Thoracic aorta (tissue), 2 donors: Measurements from ENCODE around the gene TRPM3. TPM values are rescaled to one million over a fixed set of nuclear protein-coding genes. Genes with fewer than 3 reads are reported as not detected.

ENCODE experiments used
- ATAC-seq: fragments of 150-250 bp; one replicate; pipeline ENCODE4 v1.8.0; 2017; ENCODE audit warnings: low read depth; ENCODE audit not compliant: insufficient number of reproducible peaks, low FRiP score
- DNase-seq: peaks from one replicate; pipeline ENCODE4 v3.0.0-alpha.2; 2020; ENCODE audit warnings: low spot score
- H3K27ac ChIP-seq, 2 donors: fragments of 200-600 bp; sonication (generic); 1 replicate in 1 of 2; 2 replicates in 1 of 2; pipeline ENCODE4 v1.5.1; 2016; ENCODE audit warnings: mild to moderate bottlenecking in 2 of 2, moderate library complexity in 2 of 2
- H3K27me3 ChIP-seq: fragments of 200-600 bp; sonication (generic); replicated peaks from 2 replicates; pipeline ENCODE4 v1.6.0; 2016; ENCODE audit warnings: mild to moderate bottlenecking; ENCODE audit not compliant: insufficient read depth
- H3K36me3 ChIP-seq: fragments of 200-600 bp; sonication (generic); one replicate; pipeline ENCODE4 v1.5.1; 2016
- H3K4me1 ChIP-seq, 2 donors: fragments of 200-600 bp; sonication (generic); 1 replicate in 1 of 2; 2 replicates in 1 of 2; pipeline versions ENCODE4 v1.5.1 to v1.6.0; 2016; ENCODE audit warnings: low read depth in 2 of 2, mild to moderate bottlenecking in 1 of 2; ENCODE audit not compliant: control insufficient read depth in 1 of 2
- H3K4me3 ChIP-seq: fragments of 200-600 bp; sonication (generic); 2 replicates; pipeline ENCODE4 v1.5.1; 2016; ENCODE audit warnings: mild to moderate bottlenecking
- H3K9me3 ChIP-seq: fragments of 200-600 bp; sonication (generic); 2 replicates; pipeline ENCODE4 v1.5.1; 2016
- CTCF ChIP-seq: fragments of 200-600 bp; sonication (generic); IDR thresholded peaks from one replicate; pipeline ENCODE4 v1.5.1; 2019; ENCODE audit warnings: antibody characterized with exemption
- total RNA-seq, 2 donors: library from RNA; depleted of rRNA; stranded (reverse); fragments of >200 nt; gene quantifications; one replicate each; pipeline versions ENCODE4 v1.1.0 to v1.2.3, GENCODE V29; 2016

Gene TRPM3
- total RNA-seq, 2 donors from 2014 or later: 2.1 to 5.0 TPM

DNA sequence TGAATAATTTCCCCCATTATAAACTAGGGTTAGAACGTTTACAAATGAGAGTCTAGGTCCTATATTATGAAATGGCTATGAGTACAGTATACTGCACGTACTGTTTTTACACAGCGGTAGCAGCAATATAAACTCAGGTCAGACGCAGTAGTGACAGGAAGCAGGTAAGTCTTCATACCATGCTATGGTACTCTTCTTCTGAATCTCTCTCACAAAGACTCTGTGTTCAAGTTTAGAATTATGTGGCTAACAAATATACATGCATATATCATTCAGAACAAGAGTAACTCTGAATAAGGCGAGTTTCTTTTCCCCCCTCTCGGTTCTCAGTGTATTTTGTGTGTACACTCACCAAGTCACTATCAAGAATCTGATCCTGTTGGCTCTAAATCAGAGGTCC, 592.0 kb downstream of the TRPM3 start:
- TF ChIP-seq CTCF: no peak
- Histone ChIP-seq H3K4me1 (peaks cover 7 to 16% of the 10 kb centered on the region in 2 donors), H3K27ac (no peak overlapping the region), H3K4me3 (no peak overlapping the region), H3K9me3 (no peaks in the 10 kb centered on the region), H3K27me3 (no peaks in the 10 kb centered on the region), H3K36me3 (no peaks in the 10 kb centered on the region)
- DNase-seq (no peak), ATAC-seq (no peak)

- Histone ChIP-seq H3K27ac (no peak overlapping the region), H3K4me3 (no peak overlapping the region), H3K4me1 (peaks cover 0 to 5% of the 10 kb centered on the region in 2 donors), H3K9me3 (no peaks in the 10 kb centered on the region), H3K27me3 (no peaks in the 10 kb centered on the region), H3K36me3 (no peaks in the 10 kb centered on the region)
- ATAC-seq: no peak
- DNase-seq: no peak
- TF ChIP-seq CTCF: no peak
Measured at GRCh38 chr9:70526902-70527301, 594.5 kb downstream of the TRPM3 start.

- ATAC-seq: no peak
Measured at GRCh38 chr9:70525519-70525918, 595.9 kb downstream of the TRPM3 start.

GRCh38 chr9:70519912-70520724, 601.3 kb downstream of the TRPM3 start:
- TF ChIP-seq CTCF: no peak
- Histone ChIP-seq H3K4me1 (no peaks in the 10 kb centered on the region), H3K36me3 (no peaks in the 10 kb centered on the region), H3K27ac (no peak overlapping the region), H3K9me3 (no peaks in the 10 kb centered on the region), H3K27me3 (no peaks in the 10 kb centered on the region), H3K4me3 (no peak overlapping the region)
- DNase-seq (no peak), ATAC-seq (no peak)

More at GRCh38 chr9:70525519-70525918, 595.9 kb downstream of the TRPM3 start:
- no peak overlapping the region for H3K27ac ChIP-seq
- no peak for TF ChIP-seq CTCF
- no peak for DNase-seq
- no peaks in the 10 kb centered on the region for H3K27me3 ChIP-seq
- no peaks in the 10 kb centered on the region for H3K9me3 ChIP-seq
- no peaks in the 10 kb centered on the region for H3K36me3 ChIP-seq
- H3K4me1 ChIP-seq: peaks cover 0 to 5% of the 10 kb centered on the region in 2 donors
- no peak overlapping the region for H3K4me3 ChIP-seq

DNA sequence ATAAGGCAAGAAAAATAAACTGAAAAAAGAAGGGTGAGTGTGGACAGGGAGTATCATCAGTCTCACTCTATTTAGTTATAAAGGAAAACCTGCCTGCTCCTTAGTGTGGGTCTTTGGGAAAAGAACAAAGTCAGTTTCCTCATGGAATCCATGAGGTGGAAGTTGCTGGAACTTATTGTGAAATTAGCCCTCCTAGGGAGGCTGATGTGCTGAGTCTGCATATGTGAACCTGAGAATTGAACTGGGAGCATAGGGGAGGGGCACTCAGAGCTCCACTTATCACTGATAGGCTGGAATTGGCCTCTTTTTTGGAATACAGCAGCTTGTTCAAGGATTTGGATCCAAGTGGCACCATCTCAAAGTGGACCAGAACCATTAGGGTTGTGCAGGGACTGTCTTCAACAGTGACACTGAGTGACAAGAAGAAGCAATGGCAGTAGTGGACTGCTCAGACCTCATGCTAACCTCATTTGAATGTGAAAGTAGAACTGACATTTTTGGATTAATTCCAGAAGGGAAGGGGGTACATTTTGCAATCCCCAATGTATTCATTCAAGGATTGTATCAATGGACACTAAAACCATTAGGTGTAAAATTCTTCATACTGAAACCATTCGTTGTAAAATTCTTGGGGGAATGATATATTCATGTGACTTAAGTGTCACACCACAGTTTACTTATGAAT, 603.4 kb downstream of the TRPM3 start:
- no peak for TF ChIP-seq CTCF
- DNase-seq: no peak
- Histone ChIP-seq H3K9me3 (no peaks in the 10 kb centered on the region), H3K36me3 (no peaks in the 10 kb centered on the region), H3K27ac (no peak overlapping the region), H3K4me3 (no peak overlapping the region), H3K4me1 (no peaks in the 10 kb centered on the region), H3K27me3 (no peaks in the 10 kb centered on the region)
- ATAC-seq: no peak
